ENCODE results near the gene CACNA1H.

Gene CACNA1H

DNA sequence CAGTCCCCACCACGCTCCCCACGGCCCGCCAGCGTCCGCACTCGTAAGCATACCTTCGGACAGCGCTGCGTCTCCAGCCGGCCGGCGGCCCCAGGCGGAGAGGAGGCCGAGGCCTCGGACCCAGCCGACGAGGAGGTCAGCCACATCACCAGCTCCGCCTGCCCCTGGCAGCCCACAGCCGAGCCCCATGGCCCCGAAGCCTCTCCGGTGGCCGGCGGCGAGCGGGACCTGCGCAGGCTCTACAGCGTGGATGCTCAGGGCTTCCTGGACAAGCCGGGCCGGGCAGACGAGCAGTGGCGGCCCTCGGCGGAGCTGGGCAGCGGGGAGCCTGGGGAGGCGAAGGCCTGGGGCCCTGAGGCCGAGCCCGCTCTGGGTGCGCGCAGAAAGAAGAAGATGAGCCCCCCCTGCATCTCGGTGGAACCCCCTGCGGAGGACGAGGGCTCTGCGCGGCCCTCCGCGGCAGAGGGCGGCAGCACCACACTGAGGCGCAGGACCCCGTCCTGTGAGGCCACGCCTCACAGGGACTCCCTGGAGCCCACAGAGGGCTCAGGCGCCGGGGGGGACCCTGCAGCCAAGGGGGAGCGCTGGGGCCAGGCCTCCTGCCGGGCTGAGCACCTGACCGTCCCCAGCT lies 67.3 kb downstream of the CACNA1H start:
- H3K4me3 ChIP-seq (ENCODE audit: low read depth, low read length) = no peak overlapping the region
- no peak for TF ChIP-seq CTCF (IDR thresholded peaks at IDR 0.05; ENCODE audit: control insufficient read depth, extremely low read depth, insufficient read depth)
- DNase-seq (ENCODE audit: low read depth) = no peak

GRCh38 chr16:1220841-1221627 lies 68.1 kb downstream of the CACNA1H start:
- H3K4me3 ChIP-seq (ENCODE audit: low read depth, low read length) = no peak overlapping the region
- no peak for TF ChIP-seq CTCF (IDR thresholded peaks at IDR 0.05; ENCODE audit: control insufficient read depth, extremely low read depth, insufficient read depth)
- DNase-seq (ENCODE audit: low read depth) = no peak

DNA sequence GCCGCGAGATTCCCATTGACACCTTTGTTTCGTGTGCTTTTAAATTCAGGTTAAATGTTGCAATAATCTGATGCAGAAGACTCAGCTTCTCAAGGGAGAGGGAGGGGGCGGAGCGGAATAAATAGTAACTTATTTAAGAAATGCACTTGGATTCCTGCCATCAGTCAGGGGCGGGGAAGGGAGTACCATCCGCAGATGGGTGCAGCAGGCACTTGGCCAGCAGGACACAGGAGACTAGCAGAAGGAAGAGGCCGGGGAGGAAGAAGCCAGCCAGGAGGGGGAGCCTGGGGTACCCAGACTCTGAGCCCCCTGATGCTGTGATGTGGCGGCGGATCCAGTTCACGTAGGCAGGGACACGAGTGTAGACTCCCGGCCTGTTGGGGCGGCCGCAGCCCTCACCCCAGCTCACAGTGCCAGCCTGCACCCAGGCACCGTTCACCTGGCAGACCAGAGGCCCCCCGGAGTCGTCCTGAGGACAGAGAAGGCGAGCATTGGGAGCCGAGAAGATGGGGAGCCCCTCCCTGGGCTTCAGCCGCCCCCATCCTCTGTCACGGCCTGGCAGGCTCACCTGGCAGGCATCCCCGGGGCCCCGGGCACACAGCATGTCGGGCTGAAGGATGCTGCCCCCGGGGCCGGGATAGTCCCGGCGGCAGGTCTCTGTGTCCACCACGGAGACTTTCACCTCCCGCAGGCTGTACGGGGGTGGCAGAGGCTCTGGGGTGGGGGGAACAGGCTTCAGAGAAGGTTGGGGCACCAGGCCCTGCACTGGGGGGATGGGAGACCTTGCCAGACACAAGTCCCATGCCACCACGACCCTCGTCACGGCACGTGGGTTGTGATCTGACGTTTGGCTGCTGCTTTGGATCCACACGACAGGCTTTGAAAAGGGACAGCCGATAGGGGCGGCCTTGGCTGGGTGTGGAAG lies 69.0 kb downstream of the CACNA1H start:
- no peak for TF ChIP-seq CTCF (IDR thresholded peaks at IDR 0.05; ENCODE audit: control insufficient read depth, extremely low read depth, insufficient read depth)

GRCh38 chr16:1222553-1223354 lies 69.8 kb downstream of the CACNA1H start:
- no peak overlapping the region for H3K4me3 ChIP-seq (ENCODE audit: low read depth, low read length)
- no peak for TF ChIP-seq CTCF (IDR thresholded peaks at IDR 0.05; ENCODE audit: control insufficient read depth, extremely low read depth, insufficient read depth)
- no peak for DNase-seq (ENCODE audit: low read depth)

More for the DNA sequence above, 69.0 kb downstream of the CACNA1H start:
- DNase-seq (ENCODE audit: low read depth) = no peak
- no peak overlapping the region for H3K4me3 ChIP-seq (ENCODE audit: low read depth, low read length)

GRCh38 chr16:1223355-1224214 lies 70.7 kb downstream of the CACNA1H start:
- no peak overlapping the region for H3K4me3 ChIP-seq (ENCODE audit: low read depth, low read length)
- no peak for TF ChIP-seq CTCF (IDR thresholded peaks at IDR 0.05; ENCODE audit: control insufficient read depth, extremely low read depth, insufficient read depth)
- no peak for DNase-seq (ENCODE audit: low read depth)
